Measurements from ENCODE around the gene GPR156. TPM values are rescaled to one million over a fixed set of nuclear protein-coding genes. Genes with fewer than 3 reads are reported as not detected.

GPR156 gene
- total and polyA plus RNA-seq, 8 donors: 0.13 to 0.89 (median 0.37) TPM; not detected in 5

GRCh38 chr3:120180731-120181412 lies 104.2 kb downstream of the GPR156 start:
- 87 to 97% (median 91%) methylated on average over 3 of the region's 3 CpGs for WGBS, 5 donors
- TF ChIP-seq EP300 (IDR thresholded peaks at IDR 0.05) (no peak), POLR2A (IDR thresholded peaks at IDR 0.05) (no peak), POLR2AphosphoS5 (IDR thresholded peaks at IDR 0.05) (no peak)
- TF ChIP-seq, protein P1, sequence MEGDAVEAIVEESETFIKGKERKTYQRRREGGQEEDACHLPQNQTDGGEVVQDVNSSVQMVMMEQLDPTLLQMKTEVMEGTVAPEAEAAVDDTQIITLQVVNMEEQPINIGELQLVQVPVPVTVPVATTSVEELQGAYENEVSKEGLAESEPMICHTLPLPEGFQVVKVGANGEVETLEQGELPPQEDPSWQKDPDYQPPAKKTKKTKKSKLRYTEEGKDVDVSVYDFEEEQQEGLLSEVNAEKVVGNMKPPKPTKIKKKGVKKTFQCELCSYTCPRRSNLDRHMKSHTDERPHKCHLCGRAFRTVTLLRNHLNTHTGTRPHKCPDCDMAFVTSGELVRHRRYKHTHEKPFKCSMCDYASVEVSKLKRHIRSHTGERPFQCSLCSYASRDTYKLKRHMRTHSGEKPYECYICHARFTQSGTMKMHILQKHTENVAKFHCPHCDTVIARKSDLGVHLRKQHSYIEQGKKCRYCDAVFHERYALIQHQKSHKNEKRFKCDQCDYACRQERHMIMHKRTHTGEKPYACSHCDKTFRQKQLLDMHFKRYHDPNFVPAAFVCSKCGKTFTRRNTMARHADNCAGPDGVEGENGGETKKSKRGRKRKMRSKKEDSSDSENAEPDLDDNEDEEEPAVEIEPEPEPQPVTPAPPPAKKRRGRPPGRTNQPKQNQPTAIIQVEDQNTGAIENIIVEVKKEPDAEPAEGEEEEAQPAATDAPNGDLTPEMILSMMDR (IDR thresholded peaks at IDR 0.05): no peak
- no peak for DNase-seq
- no peaks in the 10 kb centered on the region for H3K36me3 ChIP-seq
- no peaks in the 10 kb centered on the region for H3K9me3 ChIP-seq
- no peaks in the 10 kb centered on the region for H3K27me3 ChIP-seq
- H3K27ac ChIP-seq: no peak overlapping the region
- peaks cover 0 to 7% (median 3%) of the 10 kb centered on the region in 4 donors for H3K4me1 ChIP-seq
- intact Hi-C loops (cut with DNase I; ENCODE audit: low total_unique reads): loop anchor here (5.0 kb wide), 1 partner anchor 289 kb away; no protein-coding TSS in a partner anchor
- no peak overlapping the region for H3K4me3 ChIP-seq

GRCh38 chr3:120177707-120178306 lies 107.2 kb downstream of the GPR156 start:
- H3K36me3 ChIP-seq: no peaks in the 10 kb centered on the region
- TF ChIP-seq POLR2A (IDR thresholded peaks at IDR 0.05): no peak
- TF ChIP-seq EP300 (IDR thresholded peaks at IDR 0.05): no peak
- TF ChIP-seq, protein P1 (IDR thresholded peaks at IDR 0.05): no peak
- TF ChIP-seq POLR2AphosphoS5 (IDR thresholded peaks at IDR 0.05): no peak
- peak overlapping the region in 2 of 5 donors; percentile 27 to 46 for H3K27ac ChIP-seq
- WGBS, 5 donors: 71 to 87% (median 83%) methylated on average over 2 of the region's 2 CpGs
- DNase-seq: no peak
- no peak overlapping the region for H3K4me3 ChIP-seq
- no peaks in the 10 kb centered on the region for H3K27me3 ChIP-seq
- no peaks in the 10 kb centered on the region for H3K9me3 ChIP-seq
- H3K4me1 ChIP-seq: peaks cover 0 to 7% (median 3%) of the 10 kb centered on the region in 4 donors
- intact Hi-C loops (cut with DNase I; ENCODE audit: low total_unique reads): no loop called here

DNA sequence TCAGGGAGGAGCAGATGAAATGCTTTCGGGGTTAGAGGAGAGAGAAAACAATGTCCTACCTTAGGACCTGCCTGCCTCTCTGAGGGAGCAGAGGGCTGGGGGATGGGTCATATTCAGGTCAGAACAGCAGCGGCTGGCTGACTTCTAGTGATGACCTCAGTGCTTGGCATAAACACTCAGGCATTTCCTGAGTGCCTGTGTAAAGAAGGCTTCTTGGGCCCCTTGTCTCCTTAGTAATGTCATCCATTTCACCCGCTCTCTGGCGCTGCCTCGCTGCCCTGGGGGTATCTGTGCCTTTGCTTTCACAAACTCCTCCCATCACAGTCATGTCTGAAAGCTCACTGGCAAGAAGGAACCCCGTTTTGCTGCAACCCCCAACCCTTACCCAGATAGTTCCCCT lies 107.9 kb downstream of the GPR156 start:
- no peaks in the 10 kb centered on the region for H3K27me3 ChIP-seq
- peak in 1 of 3 donors; percentile 32 for TF ChIP-seq POLR2AphosphoS5 (IDR thresholded peaks at IDR 0.05)
- TF ChIP-seq EP300 (IDR thresholded peaks at IDR 0.05): no peak
- TF ChIP-seq, protein P1 (IDR thresholded peaks at IDR 0.05): no peak
- peaks cover 0 to 7% (median 3%) of the 10 kb centered on the region in 4 donors for H3K4me1 ChIP-seq
- intact Hi-C loops (cut with DNase I; ENCODE audit: low total_unique reads): no loop called here
- DNase-seq: peak in 1 of 2 donors; percentile 77
- H3K4me3 ChIP-seq: no peak overlapping the region
- WGBS, 5 donors: 32 to 47% (median 34%) methylated on average over 6 of the region's 6 CpGs
- H3K9me3 ChIP-seq: no peaks in the 10 kb centered on the region
- no peaks in the 10 kb centered on the region for H3K36me3 ChIP-seq
- peak overlapping the region in 2 of 5 donors; percentile 27 to 46 for H3K27ac ChIP-seq

DNA sequence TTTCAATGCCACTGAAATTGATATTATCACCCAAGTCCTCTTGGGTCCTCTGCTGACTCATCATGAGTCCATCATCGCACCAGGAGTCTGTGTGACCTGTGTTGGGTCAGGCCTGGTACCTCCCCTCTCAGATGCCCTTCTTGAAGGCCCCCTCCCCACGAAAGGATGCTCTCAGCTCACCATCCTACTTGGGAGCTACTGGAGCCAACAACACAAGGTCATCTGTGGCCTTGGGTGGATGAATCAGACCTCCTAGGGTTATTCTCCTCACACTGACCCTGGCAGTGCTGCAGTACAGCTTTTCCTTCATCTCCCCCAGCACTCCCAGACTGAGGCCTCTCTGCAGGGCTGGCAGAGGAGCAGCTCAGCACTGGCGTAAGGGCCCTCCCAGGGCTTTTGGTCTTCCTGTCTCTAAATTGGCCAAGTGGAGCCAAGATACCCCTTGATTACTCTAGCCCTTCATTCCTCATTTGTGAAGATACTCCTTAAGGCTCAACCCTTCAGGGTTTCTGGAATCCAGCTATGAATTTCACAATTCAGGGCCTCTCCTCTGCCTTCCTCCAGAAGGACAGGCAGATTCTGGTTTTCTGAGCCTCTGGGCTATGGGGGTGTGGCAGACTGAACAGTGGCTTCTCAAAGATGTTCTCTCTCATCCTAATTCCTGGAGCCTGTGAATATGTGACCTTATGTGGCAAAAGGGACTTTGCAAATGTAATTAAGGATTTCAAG lies 110.0 kb downstream of the GPR156 start:
- whole genome bisulfite sequencing, 5 donors: 76 to 94% (median 83%) methylated on average over 2 to 3 of the region's 3 CpGs
- Histone ChIP-seq H3K4me1 (peaks cover 0 to 15% (median 7%) of the 10 kb centered on the region in 4 donors), H3K4me3 (no peak overlapping the region), H3K27me3 (no peaks in the 10 kb centered on the region), H3K9me3 (no peaks in the 10 kb centered on the region), H3K27ac (no peak overlapping the region), H3K36me3 (no peaks in the 10 kb centered on the region)
- no peak for DNase-seq
- TF ChIP-seq POLR2A (IDR thresholded peaks at IDR 0.05) (no peak), POLR2AphosphoS5 (IDR thresholded peaks at IDR 0.05) (no peak), EP300 (IDR thresholded peaks at IDR 0.05) (no peak)
- TF ChIP-seq, protein P1 (IDR thresholded peaks at IDR 0.05): no peak
- intact Hi-C loops (cut with DNase I; ENCODE audit: low total_unique reads): no loop called here
